Transverse colon (tissue), 3 donors: Measurements from ENCODE around the gene SLC10A6.

Source experiments
- EP300 ChIP-seq: sonication (generic); formaldehyde crosslinking; IDR thresholded peaks from one replicate; pipeline ENCODE4 v1.6.1; 2017; ENCODE audit warnings: antibody characterized with exemption, low read depth
- POLR2A ChIP-seq: fragments of 450-650 bp; IDR thresholded peaks from one replicate; pipeline ENCODE4 v1.6.1; 2016; ENCODE audit warnings: antibody characterized with exemption, mild to moderate bottlenecking, moderate library complexity
- TF ChIP-seq, protein P1 (sequence below), 5 experiments: fragments of 200-600 bp in 3 of 5; fragments of 450-650 bp in 2 of 5; sonication (generic) in 3 of 5; IDR thresholded peaks; 1 replicate in 2 of 5; 2 replicates in 3 of 5; pipeline ENCODE4 v1.5.1; 2016 to 2017; ENCODE audit warnings: antibody characterized with exemption in 5 of 5, inconsistent platforms in 3 of 5, mild to moderate bottlenecking in 2 of 5, moderate library complexity in 1 of 5

DNA sequence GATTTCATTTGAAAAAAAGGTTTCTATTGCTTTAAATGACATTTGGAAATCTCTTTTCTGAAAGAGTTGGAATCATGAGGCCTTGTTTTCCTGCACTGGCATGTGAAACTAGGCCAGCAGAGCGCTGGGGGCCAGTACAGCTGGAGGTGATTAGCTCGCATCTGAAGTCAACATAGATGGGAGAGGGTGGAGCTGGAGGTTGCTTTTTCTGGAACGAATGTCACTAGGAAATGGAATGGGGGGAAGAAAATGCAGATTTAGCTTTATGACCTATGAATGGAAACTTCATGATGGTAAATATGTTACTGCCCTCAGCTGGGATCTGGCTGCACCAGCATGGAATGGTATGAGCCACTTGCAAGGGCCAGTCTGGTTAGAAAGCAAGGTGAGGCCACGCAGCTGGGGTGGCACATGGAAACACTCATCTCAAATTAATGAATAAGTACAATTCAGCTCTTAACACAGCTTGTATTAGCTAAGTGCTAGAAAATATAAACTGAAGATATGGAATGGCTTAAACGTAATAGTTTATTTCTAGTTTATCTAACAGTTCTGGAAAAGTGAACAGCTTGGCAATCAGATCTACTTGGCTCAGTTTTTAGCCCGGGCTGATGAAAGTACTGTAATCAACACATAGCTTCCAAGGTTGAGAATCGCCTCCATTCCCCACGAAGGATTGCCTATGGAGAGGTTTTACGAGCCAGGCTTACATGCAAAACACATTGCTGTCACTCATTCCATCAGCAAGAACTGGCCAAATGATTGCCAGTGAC lies 32.5 kb downstream of the SLC10A6 start:
- TF ChIP-seq, protein P1, sequence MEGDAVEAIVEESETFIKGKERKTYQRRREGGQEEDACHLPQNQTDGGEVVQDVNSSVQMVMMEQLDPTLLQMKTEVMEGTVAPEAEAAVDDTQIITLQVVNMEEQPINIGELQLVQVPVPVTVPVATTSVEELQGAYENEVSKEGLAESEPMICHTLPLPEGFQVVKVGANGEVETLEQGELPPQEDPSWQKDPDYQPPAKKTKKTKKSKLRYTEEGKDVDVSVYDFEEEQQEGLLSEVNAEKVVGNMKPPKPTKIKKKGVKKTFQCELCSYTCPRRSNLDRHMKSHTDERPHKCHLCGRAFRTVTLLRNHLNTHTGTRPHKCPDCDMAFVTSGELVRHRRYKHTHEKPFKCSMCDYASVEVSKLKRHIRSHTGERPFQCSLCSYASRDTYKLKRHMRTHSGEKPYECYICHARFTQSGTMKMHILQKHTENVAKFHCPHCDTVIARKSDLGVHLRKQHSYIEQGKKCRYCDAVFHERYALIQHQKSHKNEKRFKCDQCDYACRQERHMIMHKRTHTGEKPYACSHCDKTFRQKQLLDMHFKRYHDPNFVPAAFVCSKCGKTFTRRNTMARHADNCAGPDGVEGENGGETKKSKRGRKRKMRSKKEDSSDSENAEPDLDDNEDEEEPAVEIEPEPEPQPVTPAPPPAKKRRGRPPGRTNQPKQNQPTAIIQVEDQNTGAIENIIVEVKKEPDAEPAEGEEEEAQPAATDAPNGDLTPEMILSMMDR (IDR thresholded peaks at IDR 0.05), result no peak
- no peak for TF ChIP-seq POLR2A
- no peak for TF ChIP-seq EP300
